ENCODE measurements around the gene LARGE1.

DNA sequence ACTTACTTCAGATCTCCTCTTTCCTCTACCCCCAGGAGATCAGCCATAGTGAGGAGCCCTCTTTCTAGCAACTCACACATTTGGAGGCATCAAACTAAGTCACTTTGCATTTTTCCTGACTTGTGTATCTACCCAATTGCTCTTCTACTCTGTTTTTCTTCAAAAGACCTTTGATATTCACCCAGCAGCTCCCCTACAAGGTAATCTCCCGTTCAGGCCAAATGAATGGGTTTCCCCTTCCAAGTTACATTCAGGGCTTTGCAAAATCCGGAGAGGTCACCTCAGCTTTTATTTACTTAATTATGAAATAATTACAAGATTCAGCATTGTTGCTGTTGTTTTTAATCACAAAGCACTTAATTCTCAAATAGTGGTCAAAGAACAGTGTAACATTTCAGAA is 6.1 kb downstream of the LARGE1 start:
- TF ChIP-seq, protein P1, sequence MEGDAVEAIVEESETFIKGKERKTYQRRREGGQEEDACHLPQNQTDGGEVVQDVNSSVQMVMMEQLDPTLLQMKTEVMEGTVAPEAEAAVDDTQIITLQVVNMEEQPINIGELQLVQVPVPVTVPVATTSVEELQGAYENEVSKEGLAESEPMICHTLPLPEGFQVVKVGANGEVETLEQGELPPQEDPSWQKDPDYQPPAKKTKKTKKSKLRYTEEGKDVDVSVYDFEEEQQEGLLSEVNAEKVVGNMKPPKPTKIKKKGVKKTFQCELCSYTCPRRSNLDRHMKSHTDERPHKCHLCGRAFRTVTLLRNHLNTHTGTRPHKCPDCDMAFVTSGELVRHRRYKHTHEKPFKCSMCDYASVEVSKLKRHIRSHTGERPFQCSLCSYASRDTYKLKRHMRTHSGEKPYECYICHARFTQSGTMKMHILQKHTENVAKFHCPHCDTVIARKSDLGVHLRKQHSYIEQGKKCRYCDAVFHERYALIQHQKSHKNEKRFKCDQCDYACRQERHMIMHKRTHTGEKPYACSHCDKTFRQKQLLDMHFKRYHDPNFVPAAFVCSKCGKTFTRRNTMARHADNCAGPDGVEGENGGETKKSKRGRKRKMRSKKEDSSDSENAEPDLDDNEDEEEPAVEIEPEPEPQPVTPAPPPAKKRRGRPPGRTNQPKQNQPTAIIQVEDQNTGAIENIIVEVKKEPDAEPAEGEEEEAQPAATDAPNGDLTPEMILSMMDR (conservative IDR thresholded peaks at IDR 0.05 in 1 of 2, IDR thresholded peaks at IDR 0.05 in 1 of 2; ENCODE audit: low read depth in 1 of 2, low read length in 2 of 2), result no peak
- TF ChIP-seq EZH2 (IDR thresholded peaks at IDR 0.05; ENCODE audit: low read length, missing control alignments), result no peak

Measured in fibroblast of lung (primary cell).